Measurements from ENCODE around the gene PPP1CA.

The PPP1CA gene

DNA sequence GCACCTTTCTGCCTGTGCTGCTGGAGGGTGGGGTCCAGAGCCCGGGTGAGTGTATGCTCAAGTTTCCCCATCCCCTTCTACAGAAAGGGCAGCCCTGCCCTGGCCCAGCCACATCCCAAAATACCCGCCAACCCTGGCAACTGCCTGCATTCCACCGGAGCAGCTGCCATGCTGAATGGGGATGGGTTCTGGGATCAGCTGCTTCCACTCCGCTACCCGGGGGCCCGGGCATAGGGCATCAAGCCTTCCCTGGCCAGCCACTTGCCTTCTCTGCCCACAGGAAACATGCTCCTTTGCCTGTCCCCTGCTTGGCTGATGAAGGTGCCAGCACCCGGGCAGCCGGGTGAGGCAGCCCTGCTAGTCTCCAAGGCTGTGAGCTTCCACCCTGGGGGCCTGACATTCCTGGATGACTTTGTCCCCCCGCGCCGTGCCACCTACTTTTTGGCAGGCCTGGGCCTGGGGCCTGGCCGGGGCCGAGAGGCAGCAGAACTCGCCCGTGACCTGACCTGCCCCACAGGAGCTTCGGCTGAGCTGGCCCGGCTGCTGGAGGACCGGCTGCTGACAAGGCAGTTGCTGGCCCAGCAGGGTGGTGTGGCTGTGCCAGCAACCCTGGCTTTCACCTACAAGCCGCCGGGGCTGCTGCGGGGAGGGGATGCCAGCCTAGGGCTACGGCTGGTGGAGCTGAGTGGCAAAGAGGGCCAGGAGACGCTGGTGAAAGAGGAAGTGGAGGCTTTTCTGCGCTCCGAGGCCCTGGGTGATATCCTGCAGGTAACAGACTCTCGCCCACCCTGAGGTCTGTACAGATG is 17.0 kb upstream of the PPP1CA start:
- in situ Hi-C loops (cut with HindIII; ENCODE audit: low sequenced_read_pairs): no loop called here

DNA sequence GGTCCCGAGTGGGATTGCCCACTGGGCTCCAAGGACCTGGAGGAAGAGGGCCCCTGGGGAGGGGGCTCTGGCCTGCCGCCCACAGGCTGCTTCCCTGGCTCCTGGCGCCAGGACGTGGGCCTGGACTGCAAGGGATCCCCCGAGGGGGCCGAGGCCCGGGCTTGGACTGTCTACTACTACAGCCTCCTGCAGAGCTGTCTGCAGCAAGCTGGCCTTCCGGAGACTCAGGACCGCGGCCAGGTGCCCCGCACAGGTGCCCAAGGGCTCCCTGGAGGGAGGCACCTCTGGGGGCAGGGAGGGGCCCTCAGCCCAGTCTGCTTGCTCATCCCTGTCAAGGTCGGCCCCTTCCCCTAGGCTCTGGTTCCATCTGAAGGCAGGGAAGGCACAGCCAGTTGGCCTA is 15.8 kb upstream of the PPP1CA start:
- in situ Hi-C loops (cut with HindIII; ENCODE audit: low sequenced_read_pairs): no loop called here

GRCh38 chr11:67416416-67417335 is 15.0 kb upstream of the PPP1CA start:
- in situ Hi-C loops (cut with HindIII; ENCODE audit: low sequenced_read_pairs): no loop called here

GRCh38 chr11:67415501-67416304 is 14.0 kb upstream of the PPP1CA start, which contains the start of gene CARNS1:
Gene CARNS1 (plus strand): TSS chr11:67415678. CDS start chr11:67416200, 522 bp downstream.
- in situ Hi-C loops (cut with HindIII; ENCODE audit: low sequenced_read_pairs): no loop called here

GRCh38 chr11:67413266-67413849 is 11.7 kb upstream of the PPP1CA start:
- in situ Hi-C loops (cut with HindIII; ENCODE audit: low sequenced_read_pairs): no loop called here

DNA sequence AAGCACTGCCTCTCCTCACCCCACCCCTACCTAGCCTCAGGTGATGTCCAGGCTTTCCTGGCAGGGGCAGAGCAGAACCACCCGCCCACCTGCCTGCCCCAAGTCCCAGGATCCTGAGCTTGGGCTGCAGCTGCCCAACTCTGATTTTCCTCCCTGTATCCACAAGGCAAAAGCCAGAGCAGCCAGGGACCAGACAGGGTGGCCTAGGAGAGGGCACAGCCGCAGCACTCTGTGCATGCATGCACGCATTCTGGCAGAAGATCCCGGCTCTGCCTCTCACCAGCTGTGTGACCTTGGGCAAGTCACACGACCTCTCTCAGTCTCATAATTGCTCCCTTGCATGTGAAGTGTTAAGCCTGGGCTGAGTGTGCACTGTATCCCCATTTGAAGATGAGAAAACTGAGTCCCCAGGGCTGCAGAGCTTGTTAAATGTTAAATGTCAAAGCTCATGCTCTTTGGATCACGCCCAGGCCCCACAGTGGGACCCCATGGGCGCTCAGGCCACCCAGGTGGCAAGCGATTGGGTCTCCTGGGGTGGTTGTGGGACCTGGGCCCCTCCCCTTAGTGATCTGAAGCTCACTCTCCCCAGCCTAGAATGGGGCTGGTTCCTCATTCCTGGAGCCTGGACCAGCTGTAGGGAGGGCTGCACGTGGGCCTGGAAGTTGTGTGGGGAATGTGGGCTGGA is 11.0 kb upstream of the PPP1CA start:
- in situ Hi-C loops (cut with HindIII; ENCODE audit: low sequenced_read_pairs): no loop called here

DNA sequence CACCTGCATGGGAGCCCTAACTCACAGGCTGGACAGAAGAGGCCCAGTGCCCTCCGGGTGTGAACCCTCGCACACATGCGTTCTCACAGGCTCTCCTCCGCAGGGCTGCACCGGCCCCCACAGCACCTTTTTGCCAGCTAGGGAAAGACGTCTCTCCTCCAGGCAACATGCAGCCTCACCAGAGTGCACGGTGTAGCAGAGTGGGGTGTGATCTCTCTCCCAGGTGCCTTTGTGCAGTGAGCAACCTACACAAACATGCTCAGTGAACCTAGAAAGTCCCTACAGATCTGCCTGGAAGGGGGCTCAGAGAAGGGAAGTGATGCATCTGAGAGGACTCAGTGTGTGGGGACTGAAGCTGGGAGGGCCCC is 10.1 kb upstream of the PPP1CA start:
- in situ Hi-C loops (cut with HindIII; ENCODE audit: low sequenced_read_pairs): no loop called here

GRCh38 chr11:67410984-67411784 is 9.5 kb upstream of the PPP1CA start:
- in situ Hi-C loops (cut with HindIII; ENCODE audit: low sequenced_read_pairs): no loop called here

DNA sequence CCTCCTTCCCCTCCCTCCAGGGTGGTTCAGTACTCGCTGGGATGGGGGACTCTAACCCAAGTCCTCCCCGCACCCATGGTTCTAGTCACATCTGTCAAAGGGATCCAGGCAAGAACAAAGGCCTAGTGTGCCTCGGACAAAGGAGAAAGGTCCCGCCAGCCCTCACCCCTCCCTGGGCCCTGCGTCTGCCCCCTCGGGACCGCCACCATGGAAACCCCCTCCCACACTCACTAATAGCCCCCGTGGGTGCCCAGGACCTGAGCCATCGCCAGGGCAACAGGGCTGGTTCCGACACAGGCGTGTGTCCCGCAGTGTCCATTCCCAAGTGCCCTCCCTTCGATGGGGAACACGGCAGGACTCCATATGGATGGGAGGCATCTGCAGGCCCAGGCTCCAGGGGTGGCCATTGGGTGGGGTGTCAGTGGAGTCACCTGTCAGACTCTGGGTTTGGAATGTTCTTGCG is 8.7 kb upstream of the PPP1CA start:
- in situ Hi-C loops (cut with HindIII; ENCODE audit: low sequenced_read_pairs): no loop called here

- in situ Hi-C loops (cut with HindIII; ENCODE audit: low sequenced_read_pairs): no loop called here
Observed at GRCh38 chr11:67409781-67410368, 8.2 kb upstream of the PPP1CA start.

- in situ Hi-C loops (cut with HindIII; ENCODE audit: low sequenced_read_pairs): no loop called here
Observed at GRCh38 chr11:67409261-67409666, 7.6 kb upstream of the PPP1CA start.

DNA sequence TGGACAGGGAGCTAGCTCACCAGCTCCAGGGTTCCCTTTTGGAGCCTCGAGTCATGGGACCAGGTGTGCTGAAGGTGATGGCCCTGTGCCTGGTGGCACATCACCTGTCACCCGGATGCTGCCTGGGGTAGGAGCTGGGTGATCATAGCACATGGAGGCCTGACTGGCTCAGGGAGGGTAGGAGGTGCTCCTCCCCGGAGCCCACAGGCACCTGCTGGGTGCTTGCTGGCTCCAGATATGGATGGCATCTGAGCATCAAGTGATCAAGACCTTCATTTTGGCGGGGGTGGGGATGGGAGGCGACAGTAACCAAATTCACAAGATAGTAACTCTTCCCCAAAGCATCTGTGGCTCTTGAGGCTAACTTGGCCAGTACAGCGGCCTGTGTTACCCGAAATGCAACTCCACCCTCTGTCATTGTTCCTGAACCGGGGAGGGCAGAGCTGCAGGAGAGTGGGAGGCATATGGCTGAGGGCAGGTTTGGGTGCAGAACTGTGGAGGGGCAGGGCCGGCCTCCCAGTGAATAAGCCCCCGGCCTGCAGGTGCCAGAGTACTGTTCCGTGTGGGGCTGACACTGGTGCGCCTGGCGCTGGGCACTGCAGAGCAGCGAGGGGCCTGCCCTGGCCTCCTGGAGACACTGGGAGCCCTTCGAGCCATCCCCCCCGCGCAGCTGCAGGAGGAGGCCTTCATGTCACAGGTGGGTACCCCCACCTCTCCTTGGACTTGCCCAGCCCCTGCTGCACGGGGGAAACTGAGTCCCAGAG is 7.0 kb upstream of the PPP1CA start:
- in situ Hi-C loops (cut with HindIII; ENCODE audit: low sequenced_read_pairs): no loop called here

- in situ Hi-C loops (cut with HindIII; ENCODE audit: low sequenced_read_pairs): no loop called here
Observed at GRCh38 chr11:67407688-67408163, 6.1 kb upstream of the PPP1CA start.

- in situ Hi-C loops (cut with HindIII; ENCODE audit: low sequenced_read_pairs): no loop called here
Observed at GRCh38 chr11:67406969-67407687, 5.5 kb upstream of the PPP1CA start.

DNA sequence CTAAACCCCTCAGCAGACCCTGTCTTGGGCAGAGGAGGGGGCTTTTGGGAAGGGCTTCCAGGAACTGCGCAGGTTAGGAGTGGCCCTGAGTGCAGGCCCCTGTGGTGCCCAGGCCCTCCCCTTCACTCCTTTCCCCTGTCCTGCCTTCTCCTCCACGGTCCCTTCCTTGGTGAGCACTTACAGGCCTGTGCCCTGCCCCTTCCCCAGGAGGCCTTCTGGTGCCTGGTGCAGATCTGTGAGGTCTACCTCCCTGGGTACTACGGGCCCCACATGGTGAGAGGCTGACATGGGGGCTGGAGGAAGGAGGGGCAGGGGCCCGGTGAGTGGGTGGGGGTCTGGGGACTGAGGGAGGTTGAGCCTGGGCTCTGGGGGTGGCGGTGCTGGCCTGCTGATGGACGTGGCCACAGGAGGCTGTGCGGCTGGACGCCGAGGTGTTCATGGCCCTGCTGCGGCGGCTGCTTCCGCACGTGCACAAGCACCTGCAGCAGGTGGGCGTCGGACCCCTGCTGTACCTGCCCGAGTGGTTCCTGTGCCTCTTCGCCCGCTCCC is 4.8 kb upstream of the PPP1CA start:
- in situ Hi-C loops (cut with HindIII; ENCODE audit: low sequenced_read_pairs): no loop called here

DNA sequence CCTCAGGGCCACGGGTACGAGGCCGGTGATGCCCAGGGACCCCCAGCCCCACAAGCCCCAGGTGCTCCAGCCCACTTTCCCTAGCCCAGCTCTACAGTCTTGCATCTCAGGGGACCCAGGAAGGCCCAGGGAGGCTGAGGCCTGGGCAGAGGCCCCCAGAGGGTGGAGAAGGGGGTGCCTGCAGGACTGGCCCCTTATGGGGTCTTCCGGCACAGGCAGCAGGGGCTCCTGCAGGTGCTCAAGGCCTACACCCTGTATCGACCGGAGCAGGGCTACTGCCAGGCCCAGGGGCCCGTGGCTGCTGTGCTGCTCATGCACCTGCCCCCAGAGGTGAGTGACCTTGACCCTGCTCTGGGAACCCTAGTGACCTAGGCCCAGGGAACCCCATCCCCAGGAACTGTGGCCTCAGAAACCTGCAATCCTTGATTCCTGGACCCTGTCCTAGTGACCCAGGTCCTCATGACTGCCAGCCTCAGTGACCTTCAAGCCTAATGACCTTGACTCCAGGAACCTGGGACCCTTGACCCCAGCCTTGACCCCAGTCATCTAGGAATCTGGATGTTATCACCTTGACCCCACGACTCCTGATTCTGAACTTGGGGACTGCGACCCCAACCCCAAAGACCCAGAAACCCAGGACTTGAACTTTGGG is 4.2 kb upstream of the PPP1CA start:
- in situ Hi-C loops (cut with HindIII; ENCODE audit: low sequenced_read_pairs): no loop called here

GRCh38 chr11:67405196-67405567 is 3.5 kb upstream of the PPP1CA start:
- in situ Hi-C loops (cut with HindIII; ENCODE audit: low sequenced_read_pairs): no loop called here
